Measurements from ENCODE around the gene SUB1.

- TF ChIP-seq, protein P1, sequence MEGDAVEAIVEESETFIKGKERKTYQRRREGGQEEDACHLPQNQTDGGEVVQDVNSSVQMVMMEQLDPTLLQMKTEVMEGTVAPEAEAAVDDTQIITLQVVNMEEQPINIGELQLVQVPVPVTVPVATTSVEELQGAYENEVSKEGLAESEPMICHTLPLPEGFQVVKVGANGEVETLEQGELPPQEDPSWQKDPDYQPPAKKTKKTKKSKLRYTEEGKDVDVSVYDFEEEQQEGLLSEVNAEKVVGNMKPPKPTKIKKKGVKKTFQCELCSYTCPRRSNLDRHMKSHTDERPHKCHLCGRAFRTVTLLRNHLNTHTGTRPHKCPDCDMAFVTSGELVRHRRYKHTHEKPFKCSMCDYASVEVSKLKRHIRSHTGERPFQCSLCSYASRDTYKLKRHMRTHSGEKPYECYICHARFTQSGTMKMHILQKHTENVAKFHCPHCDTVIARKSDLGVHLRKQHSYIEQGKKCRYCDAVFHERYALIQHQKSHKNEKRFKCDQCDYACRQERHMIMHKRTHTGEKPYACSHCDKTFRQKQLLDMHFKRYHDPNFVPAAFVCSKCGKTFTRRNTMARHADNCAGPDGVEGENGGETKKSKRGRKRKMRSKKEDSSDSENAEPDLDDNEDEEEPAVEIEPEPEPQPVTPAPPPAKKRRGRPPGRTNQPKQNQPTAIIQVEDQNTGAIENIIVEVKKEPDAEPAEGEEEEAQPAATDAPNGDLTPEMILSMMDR (IDR thresholded peaks at IDR 0.05): no peak
- no peak for TF ChIP-seq POLR2AphosphoS5 (IDR thresholded peaks at IDR 0.05)
- TF ChIP-seq EP300 (IDR thresholded peaks at IDR 0.05): no peak
Measured at GRCh38 chr5:32628049-32628844, 42.9 kb downstream of the SUB1 start.
